NB4 (cell line): ENCODE data around the gene C17orf113.

Experiments
- DNase-seq: peaks from one replicate; pipeline ENCODE4 v3.0.0; 2010; ENCODE audit warnings: low read depth
- H3K4me3 ChIP-seq: one replicate; pipeline ENCODE4 v1.5.1; 2011; ENCODE audit warnings: mild to moderate bottlenecking, low read depth, low read length, moderate library complexity
- CTCF ChIP-seq: IDR thresholded peaks from one replicate; pipeline ENCODE4 v1.5.1; 2012; ENCODE audit warnings: low read depth, low read length
- MAX ChIP-seq: IDR thresholded peaks from 2 replicates; pipeline ENCODE4 v1.6.1; 2011; ENCODE audit warnings: low read depth, low read length
- MYC ChIP-seq: IDR thresholded peaks from 2 replicates; pipeline ENCODE4 v1.6.1; 2011; ENCODE audit warnings: low read depth, low read length
- POLR2A ChIP-seq: IDR thresholded peaks from 2 replicates; pipeline ENCODE4 v1.6.1; 2011; ENCODE audit warnings: mild to moderate bottlenecking; ENCODE audit not compliant: insufficient read length; ENCODE audit errors: extremely low read depth

Gene C17orf113

GRCh38 chr17:41988418-41988817, 62.0 kb downstream of the C17orf113 start:
- H3K4me3 ChIP-seq = no peak overlapping the region
- TF ChIP-seq POLR2A (no peak), MAX (no peak), CTCF (no peak), MYC (no peak)
- DNase-seq = no peak
